ENCODE data around the gene ZNF138. TPM values are rescaled to one million over a fixed set of nuclear protein-coding genes. Genes with fewer than 3 reads are reported as not detected.
"Not testable (repeated sequence)": the region's sequence is repeated elsewhere in the genome, so short reads cannot be mapped to it uniquely, and the experiment has no call there.

The ZNF138 gene
- total and polyA plus RNA-seq, 2 of the 8 experiments (the other 6 are each of a cell fraction or from before 2014, with no cell fraction given), result 7.5 to 22.6 TPM

GRCh38 chr7:64838051-64838450, 43.8 kb downstream of the ZNF138 start:
- H3K18ac ChIP-seq (ENCODE audit: extremely low read depth, low read length); H4K91ac ChIP-seq (replicated peaks; ENCODE audit: insufficient read length, low read length); H3K79me2 ChIP-seq (ENCODE audit: control insufficient read depth in 1 of 2, insufficient read depth in 2 of 2, low read length in 2 of 2); CTCF ChIA-PET (ENCODE audit: partially characterized antibody); H4K20me1 ChIP-seq (replicated peaks in 1 of 2; ENCODE audit: control insufficient read depth in 1 of 2, insufficient read depth in 2 of 2, low read length in 2 of 2); H4K8ac ChIP-seq (ENCODE audit: extremely low read depth, insufficient read depth, low read length); H3K4me1 ChIP-seq (replicated peaks in 1 of 4; ENCODE audit: control insufficient read depth in 3 of 4, insufficient read depth in 4 of 4, low read length in 3 of 4); H2BK12ac ChIP-seq (ENCODE audit: low read depth, low read length); H3K4me2 ChIP-seq (ENCODE audit: insufficient read depth in 1 of 2, low read depth in 2 of 2, low read length in 2 of 2); H2AFZ ChIP-seq (ENCODE audit: low read length); FAIRE-seq; H3K27ac ChIP-seq (ENCODE audit: low read depth, low read length); DNase-seq (ENCODE audit: low read depth in 1 of 2, low spot score in 2 of 2); H3K4me3 ChIP-seq (ENCODE audit: extremely low read depth in 1 of 4, insufficient read depth in 2 of 4, low read depth in 3 of 4, low read length in 4 of 4); H2BK15ac ChIP-seq (ENCODE audit: low read length); H2BK5ac ChIP-seq (ENCODE audit: low read depth, low read length); H3K79me1 ChIP-seq (ENCODE audit: low read depth, low read length); H3K27me3 ChIP-seq (replicated peaks in 1 of 4; ENCODE audit: control insufficient read depth in 3 of 4, extremely low read depth in 1 of 4, insufficient read depth in 3 of 4, low read length in 3 of 4); H3K14ac ChIP-seq (ENCODE audit: insufficient read length); H3K36me3 ChIP-seq (ENCODE audit: control insufficient read depth in 2 of 4, insufficient read depth in 4 of 4, low read length in 3 of 4); H3K56ac ChIP-seq (replicated peaks; ENCODE audit: insufficient read length, low read depth, low read length); H2BK120ac ChIP-seq (replicated peaks; ENCODE audit: low read depth, low read length); H3K4ac ChIP-seq (replicated peaks; ENCODE audit: insufficient read length, low read depth, low read length); H3K9ac ChIP-seq (replicated peaks in 1 of 4; ENCODE audit: extremely low read depth in 1 of 4, low read depth in 3 of 4, low read length in 3 of 4); H2AK5ac ChIP-seq (ENCODE audit: low read depth, low read length); H4K5ac ChIP-seq (ENCODE audit: insufficient read length, low read depth, low read length); H3K23me2 ChIP-seq (ENCODE audit: low read depth, low read length); H3K9me3 ChIP-seq (ENCODE audit: insufficient read depth in 2 of 2, low read depth in 1 of 2, low read length in 1 of 2); H3K23ac ChIP-seq (ENCODE audit: insufficient read length); H2BK20ac ChIP-seq (ENCODE audit: low read length): not testable (repeated sequence)
- POLR2A ChIA-PET (ENCODE audit: partially characterized antibody), result interaction anchor here (1.3 kb wide), 1 partner anchor 10 kb away, joined by 3 read pairs; no protein-coding TSS in a partner anchor
- WGBS, 2 experiments (ENCODE audit: extremely low coverage in 1 of 2, insufficient coverage in 1 of 2, insufficient read length in 1 of 2, insufficient replicate concordance in 2 of 2, low coverage in 1 of 2, low lambda C conversion rate in 2 of 2, missing lambda C conversion rate in 1 of 2), result 93% methylated on average over 9 of the region's 17 CpGs; no CpG with 5 or more reads in 1 of the 2 experiments
